ENCODE results near the gene IL1A.
A peak's percentile ranks its signal among the peaks of the same experiment; 100 is the strongest.
"Not testable (repeated sequence)": the region's sequence is repeated elsewhere in the genome, so short reads cannot be mapped to it uniquely, and the experiment has no call there.

Gene IL1A

GRCh38 chr2:112784199-112785189, at the start of gene IL1A:
Gene IL1A (minus strand): TSS chr2:112784493. CDS start chr2:112783770, 723 bp downstream.
- DNase-seq: peak; percentile 90

GRCh38 chr2:112833976-112834375, 49.7 kb upstream of the IL1A start:
- DNase-seq: peak; percentile 35

GRCh38 chr2:112833639-112833931, 49.3 kb upstream of the IL1A start:
- not testable (repeated sequence) for DNase-seq

GRCh38 chr2:112832841-112833638, 48.7 kb upstream of the IL1A start:
- DNase-seq: peak; percentile 58

GRCh38 chr2:112831946-112832840, 47.9 kb upstream of the IL1A start:
- peak; percentile 70 for DNase-seq

GRCh38 chr2:112831513-112831845, 47.2 kb upstream of the IL1A start:
- no peak for DNase-seq

GRCh38 chr2:112830682-112831512, 46.6 kb upstream of the IL1A start:
- peak; percentile 60 for DNase-seq

GRCh38 chr2:112829961-112830681, 45.8 kb upstream of the IL1A start:
- peak; percentile 69 for DNase-seq

GRCh38 chr2:112829101-112829960, 45.0 kb upstream of the IL1A start:
- DNase-seq: peak; percentile 63

GRCh38 chr2:112828251-112828691, 44.0 kb upstream of the IL1A start:
- DNase-seq: no peak

- DNase-seq: no peak
Observed at GRCh38 chr2:112827604-112828185, 43.4 kb upstream of the IL1A start.

GRCh38 chr2:112827009-112827408, 42.7 kb upstream of the IL1A start:
- no peak for DNase-seq

- DNase-seq: no peak
Observed at GRCh38 chr2:112825706-112826105, 41.4 kb upstream of the IL1A start.

- no peak for DNase-seq
Observed at GRCh38 chr2:112824694-112825085, 40.4 kb upstream of the IL1A start.

- DNase-seq: no peak
Observed at GRCh38 chr2:112821682-112822081, 37.4 kb upstream of the IL1A start.

- no peak for DNase-seq
Observed at GRCh38 chr2:112821142-112821541, 36.8 kb upstream of the IL1A start.

GRCh38 chr2:112820343-112820742, 36.0 kb upstream of the IL1A start:
- DNase-seq: no peak

GRCh38 chr2:112819081-112819480, 34.8 kb upstream of the IL1A start:
- no peak for DNase-seq

- no peak for DNase-seq
Observed at GRCh38 chr2:112818094-112818902, 34.0 kb upstream of the IL1A start.
